Left ventricle myocardium superior (tissue), 1 donor: ENCODE measurements around the gene SGSH. TPM values are rescaled to one million over a fixed set of nuclear protein-coding genes. Genes with fewer than 3 reads are reported as not detected.

ENCODE experiments used
- ATAC-seq: fragments of 200-7000 bp; cut with Tn5 transposase; one replicate; pipeline ENCODE4 v1.9.1; 2020; ENCODE audit warnings: mild to moderate bottlenecking, moderate library complexity
- DNase-seq: peaks from one replicate; pipeline ENCODE4 v3.0.0-alpha.2; 2020
- intact Hi-C: fragments of 100-400 bp; cut with micrococcal nuclease; formaldehyde crosslinking; loops from one replicate; pipeline ENCODE4 v1.11.0; 2022
- total RNA-seq: library from RNA; stranded (reverse); fragmentation: NEBNext Ultra II Directional; extraction: Animal tissue kit (Norgen Biotek cat#: 25700); gene quantifications from one replicate; pipeline ENCODE4 v1.2.1, GENCODE V29; 2021
- donor health status: DM: no; HTN: yes; CAD: no; lungs with severe emphysema.

The SGSH gene
- total RNA-seq, 1 donor from 2014 or later: 11.4 TPM

GRCh38 chr17:80232438-80232837, 12.3 kb upstream of the SGSH start:
- no peak for DNase-seq

GRCh38 chr17:80229011-80229410, 8.9 kb upstream of the SGSH start:
- DNase-seq (no peak), ATAC-seq (no peak)
- intact Hi-C loops: no loop called here

More at GRCh38 chr17:80232438-80232837, 12.3 kb upstream of the SGSH start:
- intact Hi-C loops: no loop called here
- no peak for ATAC-seq

GRCh38 chr17:80228477-80228876, 8.3 kb upstream of the SGSH start:
- no peak for DNase-seq
- intact Hi-C loops: no loop called here
- no peak for ATAC-seq

- DNase-seq: peak; percentile 20
- intact Hi-C loops: no loop called here
- no peak for ATAC-seq
Measured at GRCh38 chr17:80227666-80228065, 7.5 kb upstream of the SGSH start.

- ATAC-seq (no peak), DNase-seq (peak; percentile 0)
- intact Hi-C loops: no loop called here
Measured at GRCh38 chr17:80227156-80227555, 7.0 kb upstream of the SGSH start.

GRCh38 chr17:80225230-80225629, 5.1 kb upstream of the SGSH start:
- intact Hi-C loops: no loop called here
- ATAC-seq (no peak), DNase-seq (peak; percentile 2)

- DNase-seq: peak; percentile 15
- ATAC-seq: no peak
- intact Hi-C loops: no loop called here
Measured at GRCh38 chr17:80224683-80225082, 4.5 kb upstream of the SGSH start.

- intact Hi-C loops: no loop called here
- ATAC-seq: no peak
- peak; percentile 12 for DNase-seq
Measured at GRCh38 chr17:80223838-80224497, 3.8 kb upstream of the SGSH start.

- DNase-seq (peak; percentile 19), ATAC-seq (no peak)
- intact Hi-C loops: no loop called here
Measured at GRCh38 chr17:80223142-80223815, 3.1 kb upstream of the SGSH start.

GRCh38 chr17:80222376-80223141, 2.4 kb upstream of the SGSH start:
- no peak for ATAC-seq
- DNase-seq: peak; percentile 20
- intact Hi-C loops: no loop called here

- intact Hi-C loops: no loop called here
- DNase-seq: no peak
- ATAC-seq: no peak
Measured at GRCh38 chr17:80221351-80222105, 1.4 kb upstream of the SGSH start.

- intact Hi-C loops: no loop called here
- ATAC-seq: peak; percentile 51
- no peak for DNase-seq
Measured at GRCh38 chr17:80220736-80221215, 643 bp upstream of the SGSH start.

GRCh38 chr17:80219763-80220053, 425 bp downstream of the SGSH start:
- intact Hi-C loops: no loop called here
- DNase-seq (no peak), ATAC-seq (no peak)

GRCh38 chr17:80219013-80219762, 945 bp downstream of the SGSH start:
- ATAC-seq: peak; percentile 54
- DNase-seq: peak; percentile 80
- intact Hi-C loops: no loop called here

GRCh38 chr17:80218391-80218790, 1.7 kb downstream of the SGSH start:
- intact Hi-C loops: no loop called here
- no peak for ATAC-seq
- DNase-seq: peak; percentile 9

GRCh38 chr17:80217703-80218362, 2.3 kb downstream of the SGSH start:
- no peak for ATAC-seq
- peak; percentile 15 for DNase-seq
- intact Hi-C loops: no loop called here

- peak; percentile 22 for DNase-seq
- intact Hi-C loops: no loop called here
- no peak for ATAC-seq
Measured at GRCh38 chr17:80216473-80217456, 3.4 kb downstream of the SGSH start.
